ENCODE data around the gene ARID1B. TPM values are rescaled to one million over a fixed set of nuclear protein-coding genes. Genes with fewer than 3 reads are reported as not detected.
A peak's percentile ranks its signal among the peaks of the same experiment; 100 is the strongest.

Gene ARID1B
- total and polyA plus RNA-seq, 2 of the 13 experiments (the other 11 are each of a cell fraction or from before 2014, with no cell fraction given) = 20.1 to 32.6 TPM

DNA sequence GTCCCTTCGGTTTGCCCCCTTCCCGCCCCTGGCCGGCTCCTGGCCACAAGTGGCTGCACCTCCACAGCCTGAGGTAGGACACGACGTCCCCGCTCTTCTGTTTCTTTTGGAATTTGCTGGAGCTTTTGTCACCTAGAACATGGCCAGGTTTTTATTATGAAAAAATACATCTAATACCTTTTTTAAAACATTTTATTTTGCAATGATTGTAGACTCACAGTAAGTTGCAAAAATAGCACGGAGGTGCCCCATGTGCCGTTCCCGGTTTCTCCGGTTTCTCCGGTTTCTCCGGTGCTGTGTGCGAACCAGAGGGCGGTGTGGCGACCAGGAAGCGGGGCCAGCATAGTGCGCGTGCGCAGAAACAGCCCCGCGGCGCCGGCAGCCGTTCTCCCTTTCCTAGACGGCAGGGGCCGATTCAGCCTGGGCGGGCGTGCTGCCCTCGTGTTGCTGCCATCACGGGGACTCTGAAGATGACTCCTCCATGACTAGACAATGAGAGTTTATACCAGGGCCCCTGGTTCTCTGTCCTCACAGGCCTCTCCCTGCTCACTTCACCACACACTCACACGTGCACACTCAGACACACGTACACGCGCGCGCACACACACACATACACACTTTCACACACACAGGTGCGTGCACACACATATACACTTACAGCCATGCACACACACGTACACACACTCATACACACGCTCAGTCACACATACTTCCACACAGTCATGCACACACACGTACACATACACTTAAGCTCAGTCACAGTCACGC is 444.1 kb downstream of the ARID1B start:
- no TSS peak for BruUV-seq (replicated peaks)
- H3K4me2 ChIP-seq (ENCODE audit: low read depth, low read length) = peak overlapping the region; percentile 75
- H3K4me3 ChIP-seq (replicated peaks in 1 of 3; ENCODE audit: insufficient read depth in 1 of 3, low read depth in 2 of 3, low read length in 3 of 3) = peak overlapping the region; percentile 22 to 53 (median 29); a peak in 4 of 6 replicates
- 23% methylated on average over 41 of the region's 41 CpGs for WGBS (ENCODE audit: low lambda C conversion rate)
- peak overlapping the region; percentile 24 for H2AFZ ChIP-seq (ENCODE audit: low read length)
- ATAC-seq (peak; percentile 72), DNase-seq (ENCODE audit: low spot score) (peak; percentile 69), FAIRE-seq (peak; percentile 64)
- in situ Hi-C loops (cut with HindIII; ENCODE audit: extremely low pct_ligation_motif_present, low pct_unique_long_range_greater_than_20kb) (no loop called here), intact Hi-C loops (cut with micrococcal nuclease; ENCODE audit: unreplicated experiment) (loop anchor here (2.0 kb wide), 1 partner anchor 52 kb away; no protein-coding TSS in a partner anchor)
- H3K27me3 ChIP-seq (ENCODE audit: control insufficient read depth in 1 of 2, insufficient read depth in 2 of 2, low read length in 2 of 2) = peaks cover 13 to 60% of the 10 kb centered on the region in 2 experiments
- CTCF ChIA-PET (ENCODE audit: low intra/inter-chr PET ratio, low total read pairs) = no interaction called here
- POLR2A ChIA-PET = no interaction called here
- peak overlapping the region; percentile 5; the same call in 1 of the 2 replicates for H3K9ac ChIP-seq (ENCODE audit: insufficient read depth, low read depth, low read length)
- no peaks in the 10 kb centered on the region for H4K20me1 ChIP-seq (ENCODE audit: insufficient read depth, low read length)
- no peaks in the 10 kb centered on the region for H3K9me3 ChIP-seq (ENCODE audit: low read length)
- no peaks in the 10 kb centered on the region for H3K36me3 ChIP-seq (replicated peaks in 1 of 2; ENCODE audit: control insufficient read depth in 1 of 2, insufficient read depth in 2 of 2, low read length in 2 of 2)
- no peak overlapping the region for H3K27ac ChIP-seq (ENCODE audit: extremely low read length, insufficient read depth, low read length)
- H3K79me2 ChIP-seq (ENCODE audit: insufficient read depth, low read length) = no peaks in the 10 kb centered on the region
- H3K4me1 ChIP-seq (ENCODE audit: insufficient read depth, low read length) = peaks cover 23% of the 10 kb centered on the region
- TF ChIP-seq ZNF75D (CRISPR knock-in tag; IDR thresholded peaks at IDR 0.05; ENCODE audit: borderline replicate concordance) (no peak), ETV6 (CRISPR knock-in tag; conservative IDR thresholded peaks at IDR 0.05) (no peak), FOXA3 (CRISPR knock-in tag; IDR thresholded peaks at IDR 0.05) (no peak), ZNF101 (CRISPR knock-in tag; IDR thresholded peaks at IDR 0.05; ENCODE audit: borderline replicate concordance, low read depth) (no peak), NBN (conservative IDR thresholded peaks at IDR 0.05) (no peak)
- TF ChIP-seq, protein P1, sequence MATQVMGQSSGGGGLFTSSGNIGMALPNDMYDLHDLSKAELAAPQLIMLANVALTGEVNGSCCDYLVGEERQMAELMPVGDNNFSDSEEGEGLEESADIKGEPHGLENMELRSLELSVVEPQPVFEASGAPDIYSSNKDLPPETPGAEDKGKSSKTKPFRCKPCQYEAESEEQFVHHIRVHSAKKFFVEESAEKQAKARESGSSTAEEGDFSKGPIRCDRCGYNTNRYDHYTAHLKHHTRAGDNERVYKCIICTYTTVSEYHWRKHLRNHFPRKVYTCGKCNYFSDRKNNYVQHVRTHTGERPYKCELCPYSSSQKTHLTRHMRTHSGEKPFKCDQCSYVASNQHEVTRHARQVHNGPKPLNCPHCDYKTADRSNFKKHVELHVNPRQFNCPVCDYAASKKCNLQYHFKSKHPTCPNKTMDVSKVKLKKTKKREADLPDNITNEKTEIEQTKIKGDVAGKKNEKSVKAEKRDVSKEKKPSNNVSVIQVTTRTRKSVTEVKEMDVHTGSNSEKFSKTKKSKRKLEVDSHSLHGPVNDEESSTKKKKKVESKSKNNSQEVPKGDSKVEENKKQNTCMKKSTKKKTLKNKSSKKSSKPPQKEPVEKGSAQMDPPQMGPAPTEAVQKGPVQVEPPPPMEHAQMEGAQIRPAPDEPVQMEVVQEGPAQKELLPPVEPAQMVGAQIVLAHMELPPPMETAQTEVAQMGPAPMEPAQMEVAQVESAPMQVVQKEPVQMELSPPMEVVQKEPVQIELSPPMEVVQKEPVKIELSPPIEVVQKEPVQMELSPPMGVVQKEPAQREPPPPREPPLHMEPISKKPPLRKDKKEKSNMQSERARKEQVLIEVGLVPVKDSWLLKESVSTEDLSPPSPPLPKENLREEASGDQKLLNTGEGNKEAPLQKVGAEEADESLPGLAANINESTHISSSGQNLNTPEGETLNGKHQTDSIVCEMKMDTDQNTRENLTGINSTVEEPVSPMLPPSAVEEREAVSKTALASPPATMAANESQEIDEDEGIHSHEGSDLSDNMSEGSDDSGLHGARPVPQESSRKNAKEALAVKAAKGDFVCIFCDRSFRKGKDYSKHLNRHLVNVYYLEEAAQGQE (IDR thresholded peaks at IDR 0.05; ENCODE audit: borderline replicate concordance in 1 of 2, low read depth in 1 of 2, low read length in 2 of 2) = no peak
- TF ChIP-seq, protein P2, sequence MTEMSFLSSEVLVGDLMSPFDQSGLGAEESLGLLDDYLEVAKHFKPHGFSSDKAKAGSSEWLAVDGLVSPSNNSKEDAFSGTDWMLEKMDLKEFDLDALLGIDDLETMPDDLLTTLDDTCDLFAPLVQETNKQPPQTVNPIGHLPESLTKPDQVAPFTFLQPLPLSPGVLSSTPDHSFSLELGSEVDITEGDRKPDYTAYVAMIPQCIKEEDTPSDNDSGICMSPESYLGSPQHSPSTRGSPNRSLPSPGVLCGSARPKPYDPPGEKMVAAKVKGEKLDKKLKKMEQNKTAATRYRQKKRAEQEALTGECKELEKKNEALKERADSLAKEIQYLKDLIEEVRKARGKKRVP (CRISPR knock-in tag; IDR thresholded peaks at IDR 0.05) = no peak
- TF ChIP-seq, protein P3, sequence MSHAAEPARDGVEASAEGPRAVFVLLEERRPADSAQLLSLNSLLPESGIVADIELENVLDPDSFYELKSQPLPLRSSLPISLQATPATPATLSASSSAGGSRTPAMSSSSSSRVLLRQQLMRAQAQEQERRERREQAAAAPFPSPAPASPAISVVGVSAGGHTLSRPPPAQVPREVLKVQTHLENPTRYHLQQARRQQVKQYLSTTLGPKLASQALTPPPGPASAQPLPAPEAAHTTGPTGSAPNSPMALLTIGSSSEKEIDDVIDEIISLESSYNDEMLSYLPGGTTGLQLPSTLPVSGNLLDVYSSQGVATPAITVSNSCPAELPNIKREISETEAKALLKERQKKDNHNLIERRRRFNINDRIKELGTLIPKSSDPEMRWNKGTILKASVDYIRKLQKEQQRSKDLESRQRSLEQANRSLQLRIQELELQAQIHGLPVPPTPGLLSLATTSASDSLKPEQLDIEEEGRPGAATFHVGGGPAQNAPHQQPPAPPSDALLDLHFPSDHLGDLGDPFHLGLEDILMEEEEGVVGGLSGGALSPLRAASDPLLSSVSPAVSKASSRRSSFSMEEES (CRISPR knock-in tag; IDR thresholded peaks at IDR 0.05) = no peak
- TF ChIP-seq, protein P4, sequence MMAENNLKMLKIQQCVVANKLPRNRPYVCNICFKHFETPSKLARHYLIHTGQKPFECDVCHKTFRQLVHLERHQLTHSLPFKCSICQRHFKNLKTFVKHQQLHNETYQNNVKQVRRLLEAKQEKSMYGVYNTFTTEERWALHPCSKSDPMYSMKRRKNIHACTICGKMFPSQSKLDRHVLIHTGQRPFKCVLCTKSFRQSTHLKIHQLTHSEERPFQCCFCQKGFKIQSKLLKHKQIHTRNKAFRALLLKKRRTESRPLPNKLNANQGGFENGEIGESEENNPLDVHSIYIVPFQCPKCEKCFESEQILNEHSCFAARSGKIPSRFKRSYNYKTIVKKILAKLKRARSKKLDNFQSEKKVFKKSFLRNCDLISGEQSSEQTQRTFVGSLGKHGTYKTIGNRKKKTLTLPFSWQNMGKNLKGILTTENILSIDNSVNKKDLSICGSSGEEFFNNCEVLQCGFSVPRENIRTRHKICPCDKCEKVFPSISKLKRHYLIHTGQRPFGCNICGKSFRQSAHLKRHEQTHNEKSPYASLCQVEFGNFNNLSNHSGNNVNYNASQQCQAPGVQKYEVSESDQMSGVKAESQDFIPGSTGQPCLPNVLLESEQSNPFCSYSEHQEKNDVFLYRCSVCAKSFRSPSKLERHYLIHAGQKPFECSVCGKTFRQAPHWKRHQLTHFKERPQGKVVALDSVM (CRISPR knock-in tag; IDR thresholded peaks at IDR 0.05) = no peak
- TF ChIP-seq, protein P5, sequence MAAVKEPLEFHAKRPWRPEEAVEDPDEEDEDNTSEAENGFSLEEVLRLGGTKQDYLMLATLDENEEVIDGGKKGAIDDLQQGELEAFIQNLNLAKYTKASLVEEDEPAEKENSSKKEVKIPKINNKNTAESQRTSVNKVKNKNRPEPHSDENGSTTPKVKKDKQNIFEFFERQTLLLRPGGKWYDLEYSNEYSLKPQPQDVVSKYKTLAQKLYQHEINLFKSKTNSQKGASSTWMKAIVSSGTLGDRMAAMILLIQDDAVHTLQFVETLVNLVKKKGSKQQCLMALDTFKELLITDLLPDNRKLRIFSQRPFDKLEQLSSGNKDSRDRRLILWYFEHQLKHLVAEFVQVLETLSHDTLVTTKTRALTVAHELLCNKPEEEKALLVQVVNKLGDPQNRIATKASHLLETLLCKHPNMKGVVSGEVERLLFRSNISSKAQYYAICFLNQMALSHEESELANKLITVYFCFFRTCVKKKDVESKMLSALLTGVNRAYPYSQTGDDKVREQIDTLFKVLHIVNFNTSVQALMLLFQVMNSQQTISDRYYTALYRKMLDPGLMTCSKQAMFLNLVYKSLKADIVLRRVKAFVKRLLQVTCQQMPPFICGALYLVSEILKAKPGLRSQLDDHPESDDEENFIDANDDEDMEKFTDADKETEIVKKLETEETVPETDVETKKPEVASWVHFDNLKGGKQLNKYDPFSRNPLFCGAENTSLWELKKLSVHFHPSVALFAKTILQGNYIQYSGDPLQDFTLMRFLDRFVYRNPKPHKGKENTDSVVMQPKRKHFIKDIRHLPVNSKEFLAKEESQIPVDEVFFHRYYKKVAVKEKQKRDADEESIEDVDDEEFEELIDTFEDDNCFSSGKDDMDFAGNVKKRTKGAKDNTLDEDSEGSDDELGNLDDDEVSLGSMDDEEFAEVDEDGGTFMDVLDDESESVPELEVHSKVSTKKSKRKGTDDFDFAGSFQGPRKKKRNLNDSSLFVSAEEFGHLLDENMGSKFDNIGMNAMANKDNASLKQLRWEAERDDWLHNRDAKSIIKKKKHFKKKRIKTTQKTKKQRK (IDR thresholded peaks at IDR 0.05; ENCODE audit: low read length) = no peak
